OCI-LY1 (cell line): ENCODE results near the gene SLC17A1.

Experiments used
- CTCF ChIP-seq: fragments of 200-600 bp; sonication (generic), shearing (Covaris generic); IDR thresholded peaks from 2 replicates; pipeline ENCODE4 v1.5.1; 2017; ENCODE audit warnings: mild to moderate bottlenecking, antibody characterized with exemption, low read length, moderate library complexity, mixed read lengths
- EZH2 ChIP-seq: fragments of 200-600 bp; sonication (generic), shearing (Covaris generic); IDR thresholded peaks from 2 replicates; pipeline ENCODE4 v1.8.0; 2017; ENCODE audit warnings: borderline replicate concordance, mixed run types, mild to moderate bottlenecking, antibody characterized with exemption, low read length, moderate library complexity, mixed read lengths

- TF ChIP-seq CTCF (no peak), EZH2 (no peak)
Measured at GRCh38 chr6:25869840-25870239, 38.0 kb upstream of the SLC17A1 start.
